ENCODE results near the gene ALK.

ALK gene

GRCh38 chr2:29579495-29580169, 341.8 kb downstream of the ALK start:
- DNase-seq (ENCODE audit: low read depth, low spot score), result no peak

DNA sequence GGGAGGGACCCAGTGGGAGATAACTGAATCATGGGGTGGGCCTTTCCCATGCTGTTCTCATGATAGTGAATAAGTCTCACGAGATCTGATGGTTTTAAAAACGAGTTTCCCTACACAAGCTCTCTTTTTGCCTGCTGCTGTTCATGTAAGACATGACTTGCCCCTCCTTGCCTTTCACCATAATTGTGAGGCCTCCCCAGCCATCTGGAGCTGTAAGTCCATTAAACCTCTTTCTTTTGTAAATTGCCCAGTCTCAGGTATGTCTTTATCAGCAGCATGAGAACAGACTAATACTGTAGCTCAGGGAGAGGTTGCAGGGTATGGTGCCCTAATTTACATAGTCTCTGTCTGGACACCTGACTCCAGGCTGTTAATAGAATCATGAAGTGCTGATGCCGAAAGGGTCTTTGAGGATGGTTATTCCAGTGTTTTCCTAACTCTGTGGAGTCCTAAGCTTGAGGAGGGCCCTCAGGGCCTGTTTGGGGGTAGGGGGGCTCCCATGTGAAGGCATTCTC, 343.2 kb downstream of the ALK start:
- no peak for DNase-seq (ENCODE audit: low read depth, low spot score)

DNA sequence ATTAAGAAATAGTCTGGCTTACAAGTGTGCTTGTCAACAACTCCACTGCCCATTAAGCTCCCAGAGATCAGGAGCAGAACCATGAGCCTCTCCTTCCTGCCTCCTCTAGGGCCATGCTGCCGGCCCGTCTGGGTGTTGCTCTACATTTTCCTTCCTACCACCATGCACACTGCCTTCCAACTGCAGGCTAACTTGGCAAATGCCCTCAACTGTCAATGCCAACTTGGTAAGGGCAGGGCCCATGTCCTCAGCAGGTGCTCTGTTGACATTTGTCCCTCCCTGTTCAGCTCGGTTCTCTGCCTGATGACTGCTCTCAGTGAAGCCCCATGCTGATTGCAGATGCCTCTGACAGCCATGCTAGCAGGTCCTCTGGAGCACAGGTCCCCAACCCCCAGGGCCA, 345.2 kb downstream of the ALK start:
- DNase-seq (ENCODE audit: low read depth, low spot score), result no peak

DNA sequence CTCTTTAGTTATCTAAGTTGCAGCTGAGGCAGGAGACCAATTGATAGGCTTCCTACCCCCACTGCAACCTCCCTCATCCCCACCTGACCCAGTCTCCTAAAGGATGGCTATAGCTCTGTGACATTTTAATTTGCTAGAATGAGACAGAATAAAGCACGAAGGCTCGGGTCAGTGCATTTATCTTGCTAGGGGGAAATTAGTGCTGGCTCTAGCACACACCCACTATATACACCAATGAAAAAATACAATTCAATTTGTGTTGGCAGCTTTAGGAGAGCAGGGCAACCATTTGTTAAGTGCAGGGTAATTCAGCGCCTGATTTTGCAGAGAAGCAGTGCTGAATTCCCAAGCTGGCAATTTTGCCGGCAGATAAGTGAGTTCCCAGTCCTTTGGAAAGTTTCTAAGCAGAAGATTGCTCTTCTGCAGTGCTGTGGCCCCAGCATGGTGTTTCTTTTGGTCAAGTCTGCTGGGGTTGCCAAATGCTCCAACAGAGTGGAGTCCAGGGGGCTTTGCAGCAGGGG, 346.0 kb downstream of the ALK start:
- no peak for DNase-seq (ENCODE audit: low read depth, low spot score)

- DNase-seq (ENCODE audit: low read depth, low spot score), result no peak
Measured at GRCh38 chr2:29573612-29574011, 347.8 kb downstream of the ALK start.

- no peak for DNase-seq (ENCODE audit: low read depth, low spot score)
Measured at GRCh38 chr2:29573147-29573546, 348.2 kb downstream of the ALK start.

DNA sequence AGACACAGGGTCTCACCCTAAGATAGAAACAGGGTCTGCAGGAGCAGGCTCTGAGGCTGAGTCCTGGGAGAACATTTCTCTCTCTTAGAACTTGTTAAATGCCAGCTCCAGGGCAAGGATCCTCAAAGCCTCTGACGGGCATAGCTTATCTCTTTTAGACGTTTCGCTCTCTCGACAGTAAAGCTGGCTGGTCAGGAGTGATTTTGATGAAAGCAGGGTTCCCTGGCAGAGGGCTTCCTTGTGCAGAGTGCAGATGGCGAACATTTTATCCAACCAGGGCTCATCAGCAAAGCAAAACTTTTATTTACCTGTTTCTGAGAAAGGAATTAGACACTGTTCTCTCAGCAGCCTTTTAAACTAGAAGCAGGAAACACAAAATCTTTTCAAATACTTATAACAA, 350.8 kb downstream of the ALK start:
- DNase-seq (ENCODE audit: low read depth, low spot score), result no peak

DNA sequence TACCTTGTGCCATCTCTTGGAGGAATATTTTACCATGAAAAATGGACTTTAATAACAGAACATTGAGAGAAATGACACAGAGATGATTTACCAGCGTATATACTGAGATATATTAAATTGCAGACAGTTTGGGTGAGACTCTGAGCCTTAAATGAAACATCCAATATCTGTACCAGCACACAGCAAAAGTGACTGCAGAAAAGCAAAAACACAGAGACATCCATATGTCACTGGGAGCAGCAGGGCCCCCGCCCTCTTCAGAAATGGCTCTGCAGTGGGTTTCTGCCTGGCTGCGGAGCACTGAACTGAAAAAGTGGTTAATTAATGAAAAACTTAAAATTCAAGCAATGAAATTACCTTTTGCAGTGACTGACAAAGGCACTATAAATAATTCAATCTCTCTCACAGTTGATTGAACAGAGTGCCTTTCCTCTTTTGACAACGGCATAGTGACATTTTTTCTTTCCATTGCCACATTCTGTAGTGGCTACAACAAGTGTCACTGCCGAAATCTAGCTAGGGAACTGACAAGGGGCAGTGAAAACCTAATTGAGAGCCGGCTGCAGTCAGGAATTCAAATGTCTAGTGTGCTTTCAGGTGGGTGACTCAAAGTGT, 353.4 kb downstream of the ALK start:
- no peak for DNase-seq (ENCODE audit: low read depth, low spot score)

DNA sequence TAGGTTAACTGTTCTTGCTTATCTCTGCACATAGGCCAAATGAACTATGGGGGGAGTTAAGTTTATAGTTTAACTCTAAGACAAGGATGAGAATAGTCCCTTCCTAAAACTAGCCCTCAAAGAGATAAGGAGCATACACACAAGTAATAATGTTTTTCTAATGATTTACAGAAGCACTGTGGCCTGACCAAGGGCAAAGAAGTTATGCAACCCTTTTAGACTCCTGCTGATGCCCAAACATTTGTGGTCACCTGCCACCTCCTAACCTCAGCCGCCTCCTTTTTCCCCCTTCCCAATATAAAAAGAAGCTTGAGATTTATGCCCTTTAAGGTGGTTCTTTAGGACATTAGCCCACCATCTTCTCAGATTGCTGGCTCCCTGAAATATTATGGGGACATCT, 357.7 kb downstream of the ALK start:
- DNase-seq (ENCODE audit: low read depth, low spot score), result no peak

GRCh38 chr2:29562896-29563295, 358.5 kb downstream of the ALK start:
- DNase-seq (ENCODE audit: low read depth, low spot score), result no peak

DNA sequence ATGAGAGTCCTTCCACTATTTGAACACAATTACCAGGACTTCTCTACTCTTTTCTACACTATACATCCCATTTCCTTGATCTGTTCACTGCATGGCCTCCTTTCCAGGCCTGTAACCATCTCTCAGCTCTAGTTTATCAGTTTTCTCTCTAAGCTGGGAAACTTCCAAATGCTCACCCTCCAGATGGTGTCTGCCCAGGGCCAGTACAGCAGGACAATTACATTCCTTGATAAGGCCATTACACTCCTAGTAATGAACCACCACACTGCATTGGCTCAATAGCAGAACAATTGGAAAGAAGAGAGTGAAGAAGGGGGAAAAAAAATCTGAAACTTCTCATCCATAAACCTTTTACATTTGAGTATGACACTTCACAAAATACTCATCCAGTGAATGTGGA, 359.1 kb downstream of the ALK start:
- no peak for DNase-seq (ENCODE audit: low read depth, low spot score)

DNA sequence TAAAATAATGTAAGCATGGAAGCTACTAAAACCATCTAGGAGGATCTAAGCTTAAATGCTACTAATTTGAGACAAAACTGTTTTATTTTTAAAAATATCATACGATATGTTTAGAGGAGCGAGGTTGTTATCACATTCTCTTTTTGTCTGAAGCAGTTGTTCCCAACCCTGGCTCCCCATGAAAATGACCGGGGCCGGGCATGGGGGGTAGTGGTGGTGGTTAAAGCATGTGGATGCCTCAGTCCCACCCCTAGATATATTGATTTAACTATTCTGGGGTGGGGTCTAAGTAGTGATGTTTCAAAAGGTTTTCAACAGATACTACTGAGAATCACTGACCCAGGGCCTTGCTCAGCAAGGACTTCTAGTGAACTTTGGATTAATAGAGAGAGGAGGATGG, 359.8 kb downstream of the ALK start:
- no peak for DNase-seq (ENCODE audit: low read depth, low spot score)

- no peak for DNase-seq (ENCODE audit: low read depth, low spot score)
Measured at GRCh38 chr2:29561181-29561580, 360.2 kb downstream of the ALK start.

DNA sequence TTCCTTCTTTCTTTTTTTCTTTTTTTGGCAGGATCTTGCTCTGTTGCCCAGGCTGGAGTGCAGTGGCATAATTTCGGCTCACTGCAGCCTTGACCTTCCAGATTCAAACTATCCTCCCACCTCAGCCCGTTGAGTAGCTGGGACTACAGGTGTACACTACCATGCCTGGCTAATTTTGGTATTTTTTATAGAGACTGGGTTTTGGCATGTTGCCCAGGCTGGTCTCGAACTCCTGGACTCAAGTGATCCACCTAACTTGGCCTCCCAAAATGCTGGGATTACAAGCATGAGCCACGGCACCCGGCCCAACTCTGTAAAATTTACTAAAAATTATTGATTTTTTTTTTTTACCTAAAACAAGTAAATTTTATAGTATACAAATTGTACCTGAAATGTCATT, 360.8 kb downstream of the ALK start:
- no peak for DNase-seq (ENCODE audit: low read depth, low spot score)

DNA sequence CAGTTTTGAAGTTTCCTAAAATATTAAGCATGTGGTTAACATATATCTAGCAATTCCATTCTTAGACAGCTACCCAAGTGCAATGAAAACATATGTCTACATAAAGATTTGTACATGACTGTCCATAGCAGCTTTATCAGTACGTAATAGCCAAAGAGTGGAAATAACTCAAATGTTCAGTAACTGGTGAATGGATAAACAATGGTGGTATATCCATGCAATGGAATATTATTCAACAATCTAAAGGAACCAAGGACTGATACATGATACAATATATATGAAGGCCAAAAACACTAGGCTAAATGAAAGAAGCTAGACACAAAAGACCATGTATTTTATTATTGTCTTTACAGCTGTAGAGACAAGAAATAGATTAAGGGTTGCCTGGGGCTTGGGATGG, 361.4 kb downstream of the ALK start:
- DNase-seq (ENCODE audit: low read depth, low spot score), result no peak

GRCh38 chr2:29559578-29559977, 361.8 kb downstream of the ALK start:
- DNase-seq (ENCODE audit: low read depth, low spot score), result no peak

- DNase-seq (ENCODE audit: low read depth, low spot score), result no peak
Measured at GRCh38 chr2:29558097-29558496, 363.3 kb downstream of the ALK start.

- no peak for DNase-seq (ENCODE audit: low read depth, low spot score)
Measured at GRCh38 chr2:29557268-29557667, 364.1 kb downstream of the ALK start.

GRCh38 chr2:29549069-29549380, 372.4 kb downstream of the ALK start:
- no peak for DNase-seq (ENCODE audit: low read depth, low spot score)

DNA sequence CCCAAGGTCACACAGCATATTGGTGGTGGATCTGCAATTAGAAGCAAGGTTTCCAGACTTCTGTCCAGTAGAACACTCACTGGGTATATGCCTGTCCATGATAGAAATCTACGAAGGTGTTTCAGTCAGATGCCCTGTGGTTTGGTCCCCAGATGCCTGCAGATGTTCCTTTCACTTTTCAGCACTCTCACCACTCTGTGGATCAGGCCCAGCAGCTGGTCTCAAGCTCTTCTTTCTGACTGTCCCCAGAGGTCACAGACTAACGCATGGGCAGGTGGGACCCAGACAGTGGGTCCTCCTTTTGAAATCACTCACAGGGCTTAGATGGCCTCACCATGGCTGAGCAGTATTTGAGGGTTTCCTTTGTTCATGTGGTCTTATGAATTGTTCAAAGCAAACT, 376.5 kb downstream of the ALK start:
- no peak for DNase-seq (ENCODE audit: low read depth, low spot score)

- no peak for DNase-seq (ENCODE audit: low read depth, low spot score)
Measured at GRCh38 chr2:29544031-29544430, 377.4 kb downstream of the ALK start.

- no peak for DNase-seq (ENCODE audit: low read depth, low spot score)
Measured at GRCh38 chr2:29535188-29535587, 386.2 kb downstream of the ALK start.

- no peak for DNase-seq (ENCODE audit: low read depth, low spot score)
Measured at GRCh38 chr2:29532436-29532835, 388.9 kb downstream of the ALK start.

DNA sequence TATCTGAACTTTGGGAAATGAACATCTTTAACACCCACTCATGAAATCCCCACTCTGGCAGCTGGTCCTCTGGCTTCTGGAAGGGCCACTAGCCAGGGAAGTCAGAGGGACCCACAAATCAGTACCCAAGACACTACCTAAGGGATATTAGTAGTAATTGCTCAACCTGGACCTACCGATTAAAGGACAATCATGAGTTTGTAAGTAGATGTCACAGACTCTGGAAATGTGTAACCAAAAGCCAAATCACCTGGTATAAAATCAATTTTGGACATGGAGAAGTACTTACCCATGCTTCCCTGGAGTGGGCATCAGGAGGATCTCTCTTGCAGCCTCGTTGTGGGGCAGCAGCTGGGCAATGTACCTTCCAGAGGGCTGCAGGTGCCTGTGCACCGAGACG, 389.8 kb downstream of the ALK start:
- no peak for DNase-seq (ENCODE audit: low read depth, low spot score)

All from activated naive CD8-positive, alpha-beta T cell treated with anti-CD3 and anti-CD28 coated beads, Interleukin-2, amount 50 U/mL, for 16 hours (primary cell).